HUDEP-2 (cell line): ENCODE results near the gene TPD52L1.
"Not testable (repeated sequence)": the region's sequence is repeated elsewhere in the genome, so short reads cannot be mapped to it uniquely, and the experiment has no call there.

ENCODE experiments used
- DNase-seq, 76 experiments: peaks; one replicate each; lab custom pipeline; 2025; ENCODE audit not compliant: unreplicated experiment in 76 of 76; lab: John Stamatoyannopoulos, UW

Gene TPD52L1

DNA sequence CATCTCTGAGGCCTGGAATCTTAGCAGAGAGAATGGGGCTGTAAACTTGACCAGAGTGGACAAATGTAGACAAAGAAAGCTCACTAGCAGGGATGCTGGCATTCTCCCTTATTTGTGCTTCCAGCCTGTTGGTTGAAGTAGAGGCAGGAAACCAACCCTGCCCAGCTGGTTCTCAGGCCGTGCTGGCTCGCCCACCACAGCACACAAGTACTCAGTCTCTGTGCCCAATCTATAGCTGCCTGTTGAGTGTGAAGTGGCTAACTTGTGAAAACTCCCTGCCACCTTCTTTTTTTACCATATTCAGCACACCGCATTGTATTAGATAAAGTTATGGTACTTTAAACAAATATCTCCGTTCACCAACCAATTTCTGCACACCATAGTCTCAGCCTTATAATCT, 110.9 kb downstream of the TPD52L1 start:
- no peak for DNase-seq

DNA sequence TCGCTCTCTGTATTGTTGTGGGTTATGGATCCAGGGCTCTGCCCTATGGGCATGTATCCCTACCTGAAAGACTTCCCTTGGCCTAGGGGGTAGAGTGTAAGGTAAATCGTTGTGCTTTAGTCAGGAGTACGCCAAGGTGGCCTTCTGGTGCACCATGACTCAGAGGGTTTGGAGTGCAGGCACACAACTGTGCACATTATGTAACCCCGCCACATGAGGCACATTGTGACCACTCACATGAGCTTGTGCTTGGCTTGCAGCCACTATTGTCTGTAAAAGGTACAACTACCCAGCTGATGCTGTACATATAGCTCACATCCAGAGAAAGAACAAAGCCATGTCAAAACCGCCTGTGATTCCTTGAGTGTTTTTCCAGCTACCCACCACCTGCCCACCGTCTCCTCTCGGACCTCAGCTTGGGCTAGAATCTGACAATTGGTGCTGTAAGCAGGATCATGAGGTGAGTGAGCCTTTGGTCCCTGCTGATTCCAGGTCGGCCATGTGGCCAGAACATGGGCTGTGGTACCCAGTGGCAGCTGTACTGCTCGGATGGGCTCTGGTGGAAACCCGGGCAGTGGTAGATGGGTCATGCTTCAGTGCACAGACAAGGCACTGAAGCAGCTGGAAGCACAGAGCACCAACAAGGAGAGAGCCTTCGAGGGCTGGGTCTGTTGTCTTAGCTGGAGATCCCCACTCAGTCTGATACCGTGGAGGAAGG, 114.4 kb downstream of the TPD52L1 start:
- no peak for DNase-seq

DNA sequence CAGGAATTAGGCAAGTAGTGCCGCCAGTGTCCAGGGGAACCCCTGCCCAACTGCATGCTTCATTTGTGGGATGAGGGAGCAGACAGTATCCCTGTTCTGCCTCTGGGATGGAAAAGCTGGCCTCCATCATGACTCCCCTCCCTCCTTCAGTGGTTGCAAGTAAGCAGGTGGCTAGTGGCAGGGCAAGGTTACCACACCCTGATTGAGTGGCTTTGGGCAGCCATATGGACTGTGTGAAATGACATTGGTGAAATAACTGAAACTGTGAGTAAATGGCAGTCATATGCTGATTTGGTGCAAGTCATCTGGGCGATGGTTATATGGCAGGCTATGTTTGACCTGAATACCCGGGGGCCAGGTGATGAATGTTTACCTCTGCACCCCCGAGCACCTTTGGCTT, 115.2 kb downstream of the TPD52L1 start:
- no peak for DNase-seq

DNA sequence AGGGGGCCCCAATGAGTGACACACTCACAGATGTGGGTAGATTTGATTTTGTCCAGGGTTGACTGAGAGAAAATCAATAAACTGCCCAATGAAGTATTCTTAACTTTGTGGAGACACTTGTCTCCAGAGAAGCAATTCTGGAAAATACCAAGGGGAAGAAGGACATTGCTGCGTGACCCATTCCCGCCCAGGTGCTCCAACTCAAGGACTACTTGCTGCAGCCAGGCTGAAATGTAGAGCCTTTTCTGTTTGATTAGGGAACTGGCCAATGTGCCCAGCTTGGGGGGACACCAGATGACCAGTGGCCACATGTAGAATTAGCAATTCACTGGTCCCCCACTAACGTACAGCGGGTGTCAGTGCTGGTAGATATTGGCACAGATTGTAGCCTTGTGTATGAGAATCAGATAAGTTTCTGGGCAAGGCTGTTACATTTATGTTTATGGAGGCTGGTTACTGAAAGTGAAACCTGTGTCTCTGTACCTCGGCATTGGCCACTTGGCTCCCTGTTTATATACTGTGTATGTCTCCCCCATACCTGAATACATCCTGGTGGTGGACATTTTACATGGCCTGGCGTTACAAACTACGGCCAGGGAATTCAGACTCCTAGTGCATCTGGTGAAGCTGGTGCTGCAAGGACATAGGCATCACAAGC, 115.9 kb downstream of the TPD52L1 start:
- no peak for DNase-seq

DNA sequence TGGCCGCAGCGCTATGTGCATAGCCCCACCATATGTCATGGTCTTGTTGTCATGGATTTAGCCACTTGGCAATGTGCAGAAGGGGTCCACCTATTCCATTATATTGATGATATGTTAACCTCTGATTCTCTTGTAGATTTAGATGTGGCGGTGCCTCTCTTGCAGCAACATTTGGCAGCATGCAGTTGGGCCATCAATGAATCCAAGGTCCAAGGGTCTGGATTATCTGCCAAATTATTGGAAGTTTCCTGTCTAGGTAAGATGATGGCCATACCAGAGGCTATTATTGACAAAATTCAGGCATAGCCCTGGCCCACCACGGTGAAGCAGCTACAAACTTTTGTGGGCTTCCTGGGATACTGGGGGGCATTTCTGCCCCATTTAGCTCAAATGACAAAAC, 116.8 kb downstream of the TPD52L1 start:
- DNase-seq: no peak

DNA sequence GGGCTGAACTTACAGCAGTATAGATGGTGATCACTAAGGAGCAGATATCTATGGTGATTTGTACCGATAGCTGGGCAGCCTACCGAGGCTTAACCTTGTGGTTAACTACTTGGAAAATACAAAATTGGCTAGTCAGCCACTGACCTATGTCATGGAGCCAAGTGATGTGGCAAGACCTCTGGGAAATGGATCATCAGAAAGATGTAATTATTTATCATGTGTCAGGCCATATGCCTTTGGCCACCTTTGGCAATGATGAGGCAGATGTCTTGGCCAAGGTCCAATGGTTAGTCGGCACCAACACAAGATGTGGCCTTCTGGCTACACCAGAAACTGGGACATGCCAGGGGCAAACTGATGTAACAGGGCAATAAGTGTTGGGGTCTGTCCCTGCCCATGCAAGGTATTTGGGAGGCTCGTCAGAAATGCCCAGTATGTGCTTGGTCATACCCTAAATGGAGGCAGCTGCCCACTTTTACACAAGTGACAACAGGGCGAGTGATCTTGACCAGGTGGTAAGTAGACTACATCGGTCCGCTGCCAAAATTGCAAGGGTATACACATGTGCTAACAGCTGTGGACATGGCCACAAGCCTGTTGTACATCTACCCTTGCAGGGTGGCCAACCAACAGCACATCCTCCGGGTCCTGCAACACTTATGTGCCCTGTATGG, 118.0 kb downstream of the TPD52L1 start:
- no peak for DNase-seq

DNA sequence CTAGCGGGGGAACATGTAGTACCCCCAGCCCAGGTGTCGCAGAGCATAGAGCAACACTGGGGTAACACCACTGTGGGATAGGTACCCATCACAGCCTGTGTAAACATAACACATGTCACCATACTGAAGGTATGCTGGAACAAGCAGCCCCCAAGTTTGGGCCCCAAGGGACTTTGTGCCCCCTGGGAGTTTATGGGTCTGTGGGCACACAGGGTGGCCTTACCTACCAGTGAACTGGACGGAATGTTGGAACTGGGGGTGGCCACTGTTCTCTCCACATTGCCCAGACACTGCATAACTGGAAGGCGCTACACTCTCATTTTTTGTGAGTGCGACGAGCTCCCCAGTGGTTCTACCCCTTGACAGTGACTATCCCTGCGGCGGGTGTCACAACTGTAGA, 119.7 kb downstream of the TPD52L1 start:
- no peak for DNase-seq

DNA sequence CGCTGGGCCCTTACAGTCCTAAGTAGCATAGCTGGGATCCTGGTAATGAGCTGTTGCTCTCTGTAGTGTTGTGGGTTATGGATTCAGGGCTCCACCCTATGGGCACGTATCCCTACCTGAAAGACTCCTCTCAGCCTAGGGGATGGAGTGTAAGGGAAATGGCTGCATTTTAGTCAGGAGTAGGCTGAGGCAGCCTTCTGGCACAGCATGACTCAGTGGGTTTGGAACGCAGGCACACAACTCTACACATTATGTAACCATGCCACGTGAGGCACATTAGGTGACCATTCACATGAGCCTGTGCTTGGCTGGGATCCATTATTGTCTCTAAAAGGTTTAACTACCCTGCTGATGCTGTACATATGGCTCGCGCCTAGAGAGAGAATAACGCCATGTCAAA, 120.4 kb downstream of the TPD52L1 start:
- DNase-seq: no peak

DNA sequence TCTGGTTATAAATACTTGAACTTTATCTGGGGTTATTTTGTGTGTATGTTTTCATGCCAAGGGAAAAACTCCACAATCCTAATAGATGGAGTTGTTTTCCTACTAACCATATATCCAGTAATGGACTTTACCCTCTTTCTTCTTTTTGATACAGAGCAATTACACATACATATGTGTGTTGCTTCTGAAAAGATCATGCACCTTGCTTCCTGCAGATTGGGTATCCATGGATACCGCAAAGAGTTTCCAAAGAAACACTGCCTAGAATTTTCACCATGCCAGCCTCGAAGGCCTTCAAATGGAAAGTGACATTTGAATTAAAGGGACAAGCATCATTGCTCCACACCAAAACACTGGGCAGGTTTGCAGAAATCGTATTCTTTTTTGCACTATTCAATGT, 121.4 kb downstream of the TPD52L1 start:
- no peak for DNase-seq

DNA sequence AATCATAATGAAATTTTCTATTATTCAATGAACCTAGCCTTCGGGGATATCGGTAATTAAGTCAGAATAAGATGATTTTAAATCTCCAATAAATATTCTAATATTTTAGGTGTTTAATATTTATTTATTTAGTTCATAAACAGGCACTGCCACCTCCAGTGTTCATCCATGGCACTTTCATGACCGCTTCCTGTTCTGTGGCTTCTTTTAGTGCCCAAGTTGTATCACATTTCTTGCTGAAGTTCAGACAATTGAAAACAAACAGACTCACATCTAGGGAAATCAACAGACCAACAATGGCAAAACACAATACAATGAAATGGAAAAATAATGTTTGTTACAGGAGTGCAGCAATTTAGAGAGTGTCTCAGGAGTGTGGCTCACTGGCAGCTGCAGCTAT, 122.2 kb downstream of the TPD52L1 start:
- DNase-seq: no peak

DNA sequence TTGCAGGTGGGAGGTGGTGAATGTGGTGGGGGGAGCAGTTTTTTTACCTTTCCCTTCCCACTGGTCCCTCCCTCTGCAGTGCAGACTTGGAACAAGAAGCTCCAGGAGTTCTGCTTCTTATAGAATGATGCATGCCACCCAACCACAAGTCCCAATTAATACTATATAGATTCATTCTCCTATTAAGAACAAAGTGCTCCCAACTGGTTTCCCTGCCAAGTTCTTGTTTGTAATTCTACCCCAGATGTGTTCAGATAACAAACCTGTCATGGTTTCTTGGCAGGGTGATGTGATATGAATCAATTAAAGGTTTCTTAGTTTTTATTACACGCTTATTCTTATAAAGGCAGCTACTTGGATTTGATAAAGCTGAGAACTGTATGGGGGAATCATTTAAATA, 124.3 kb downstream of the TPD52L1 start:
- no peak for DNase-seq

DNA sequence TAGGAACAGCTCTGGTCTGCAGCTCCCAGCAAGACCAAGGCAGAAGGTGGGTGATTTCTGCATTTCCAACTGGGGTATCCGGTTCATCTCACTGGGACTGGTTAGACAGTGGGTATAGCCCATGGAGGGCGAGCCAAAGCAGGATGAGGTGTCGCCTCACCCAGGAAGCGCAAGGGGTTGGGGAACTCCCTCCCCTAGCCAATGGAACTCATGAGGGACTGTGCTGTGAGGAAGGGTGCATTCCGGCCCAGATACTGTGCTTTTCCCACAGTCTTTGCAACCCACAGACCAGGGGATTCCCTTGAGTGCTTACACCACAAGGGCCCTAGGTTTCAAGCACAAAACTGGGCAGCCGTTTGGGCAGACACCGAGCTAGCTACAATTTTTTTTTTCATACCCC, 126.4 kb downstream of the TPD52L1 start:
- DNase-seq: no peak

DNA sequence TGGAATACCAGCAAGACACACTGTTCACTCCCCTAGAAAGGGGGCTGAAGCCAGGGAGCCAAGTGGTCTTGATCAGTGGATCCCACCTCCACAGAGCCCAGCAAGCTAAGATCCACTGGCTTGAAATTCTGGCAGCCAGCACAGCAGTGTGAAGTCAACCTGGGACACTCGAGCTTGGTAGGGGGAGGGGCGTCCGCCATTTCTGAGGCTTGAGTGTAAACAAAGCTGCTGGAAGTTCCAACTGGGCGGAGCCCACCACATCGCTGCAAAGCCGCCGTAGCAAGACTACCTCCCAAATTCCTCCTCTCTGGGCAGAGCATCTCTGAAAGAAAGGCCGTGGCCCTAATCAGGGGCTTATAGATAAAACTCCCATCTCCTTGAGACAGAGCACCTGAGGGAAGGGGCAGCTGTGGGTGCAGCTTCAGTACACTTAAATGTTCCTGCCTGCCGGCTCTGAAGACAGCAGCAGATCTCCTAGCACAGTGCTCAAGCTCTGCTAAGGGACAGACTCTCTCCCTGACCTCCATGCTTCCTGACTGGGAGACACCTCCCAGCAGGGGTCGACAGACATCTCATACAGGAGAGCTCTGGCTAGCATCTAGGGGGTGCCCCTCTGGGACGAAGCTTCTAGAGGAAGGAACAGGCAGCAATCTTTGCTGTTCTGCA, 126.9 kb downstream of the TPD52L1 start:
- not testable (repeated sequence) for DNase-seq

DNA sequence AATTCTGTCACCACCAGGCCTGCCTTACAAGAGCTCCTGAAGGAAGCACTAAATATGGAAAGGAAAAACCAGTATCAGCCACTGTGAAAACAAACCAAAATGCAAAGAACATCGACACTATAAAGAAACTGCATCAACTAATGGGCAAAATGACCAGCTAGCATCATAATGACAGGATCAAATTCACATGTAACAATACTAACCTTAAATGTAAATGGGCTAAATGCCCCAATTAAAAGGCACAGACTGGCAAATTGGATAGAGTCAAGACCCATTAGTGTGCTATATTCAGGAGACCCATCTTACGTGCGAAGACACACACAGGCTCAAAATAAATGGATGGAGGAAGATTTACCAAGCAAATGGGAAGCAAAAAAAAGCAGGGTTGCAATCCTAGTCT, 128.9 kb downstream of the TPD52L1 start:
- DNase-seq: not testable (repeated sequence)

DNA sequence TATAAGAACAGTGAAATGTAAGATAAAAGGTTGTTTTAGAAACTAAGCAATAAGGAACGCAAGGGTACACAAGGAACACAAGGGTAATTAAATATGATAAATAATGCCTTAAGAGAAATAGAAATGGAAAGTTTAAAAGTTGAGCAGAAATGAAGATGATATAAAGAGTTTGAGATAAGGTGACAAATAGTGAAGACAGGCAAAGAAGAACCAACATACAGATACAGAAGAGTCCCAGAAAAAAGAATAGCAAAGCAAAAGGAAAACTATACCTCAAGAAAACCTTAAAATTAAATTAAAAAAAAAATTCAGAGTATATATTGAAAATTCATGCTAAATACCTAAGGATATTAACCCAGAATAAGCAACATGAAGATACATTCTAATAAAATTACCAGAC, 131.8 kb downstream of the TPD52L1 start:
- no peak for DNase-seq

DNA sequence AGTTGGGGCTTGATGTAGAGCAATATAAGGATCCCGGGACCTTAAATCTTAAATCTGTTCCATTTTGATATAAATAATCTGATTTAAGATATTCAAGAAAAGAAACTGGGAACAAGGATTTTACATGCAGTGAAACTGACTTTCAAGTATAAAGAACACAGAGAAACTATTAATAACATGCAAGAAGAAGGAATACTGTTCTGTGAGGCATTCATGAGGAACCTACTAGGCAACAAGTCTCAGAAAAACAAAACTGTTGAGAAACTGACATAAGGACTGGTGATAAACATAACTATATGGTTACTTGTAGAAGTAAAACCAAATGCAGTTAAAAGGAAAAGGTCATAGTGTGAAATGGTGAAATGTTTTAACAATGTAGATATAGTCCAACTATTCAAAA, 132.4 kb downstream of the TPD52L1 start:
- no peak for DNase-seq

DNA sequence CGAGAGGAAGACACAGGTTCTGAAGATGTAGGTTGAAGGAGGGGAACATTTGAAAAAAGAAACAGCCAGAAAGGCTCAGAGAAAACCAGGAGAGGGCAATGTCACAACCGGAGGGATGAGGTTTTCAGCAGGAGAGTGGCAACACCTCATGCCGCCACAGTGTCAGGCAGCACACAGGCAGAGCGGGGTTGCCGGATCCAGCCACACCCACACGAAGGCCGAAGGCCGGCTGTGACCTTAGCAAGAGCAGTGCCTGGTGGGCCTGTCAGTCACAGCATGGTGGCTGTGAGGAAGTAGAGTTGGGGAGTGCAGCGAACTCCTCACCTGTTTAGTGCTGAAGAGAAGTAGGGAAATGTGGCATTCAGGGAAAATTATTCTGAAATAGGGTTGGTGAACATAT, 134.1 kb downstream of the TPD52L1 start:
- no peak for DNase-seq

DNA sequence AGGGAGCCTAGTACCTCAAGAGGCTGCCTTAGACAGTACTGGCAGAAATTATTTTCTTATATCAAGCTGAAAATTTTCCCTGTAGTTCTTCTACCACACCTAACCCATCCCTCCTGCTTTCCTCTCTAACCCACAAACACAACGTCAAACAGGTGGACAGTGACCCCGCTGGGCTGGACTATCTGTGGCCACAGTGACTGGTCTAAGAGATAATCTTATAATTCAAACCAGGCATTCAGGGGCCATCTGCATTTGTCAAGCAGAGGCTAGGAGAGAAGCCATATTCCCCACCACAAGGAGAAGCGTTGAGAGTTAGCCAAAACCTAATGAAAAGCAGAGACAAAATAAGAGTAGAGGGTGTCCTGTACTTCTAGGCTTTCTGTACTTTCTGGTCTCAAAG, 140.0 kb downstream of the TPD52L1 start:
- no peak for DNase-seq

DNA sequence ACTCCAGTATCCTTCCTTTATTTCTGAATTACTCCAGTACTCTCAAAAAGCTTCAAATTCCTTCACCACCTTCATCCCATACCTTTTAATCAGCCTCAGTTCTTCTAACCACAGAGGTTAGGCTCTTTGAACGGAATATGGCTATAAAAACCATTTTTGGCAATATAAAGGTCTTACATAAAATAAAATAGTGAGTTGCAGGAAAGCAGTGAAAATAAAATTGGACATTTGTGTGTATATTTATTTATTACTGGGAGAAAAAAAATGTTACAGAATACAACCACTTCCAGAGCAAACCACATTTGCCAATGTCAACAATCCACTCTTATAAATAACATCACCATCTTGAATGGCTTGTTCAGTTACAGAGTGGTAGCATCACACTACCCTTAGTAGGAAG, 140.5 kb downstream of the TPD52L1 start:
- DNase-seq: no peak

DNA sequence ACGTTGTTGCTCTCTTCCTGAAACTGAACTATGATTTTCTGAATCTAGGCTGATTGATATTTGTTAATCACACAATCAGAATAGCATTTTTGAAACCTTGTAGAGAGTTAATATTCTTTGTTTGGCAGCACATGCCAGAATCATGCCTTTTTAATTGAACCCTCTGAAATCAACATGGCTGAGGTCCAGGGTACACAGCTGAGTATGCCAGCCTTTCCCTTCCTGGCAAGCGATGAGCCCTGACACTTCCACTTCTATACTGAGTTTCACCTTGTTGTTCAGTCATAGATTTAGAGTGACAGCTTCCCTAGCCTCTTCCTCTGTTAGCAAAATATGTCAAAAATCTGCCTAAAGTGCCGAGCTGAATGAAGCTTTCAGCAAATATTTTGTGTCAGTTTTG, 141.4 kb downstream of the TPD52L1 start:
- DNase-seq: no peak

DNA sequence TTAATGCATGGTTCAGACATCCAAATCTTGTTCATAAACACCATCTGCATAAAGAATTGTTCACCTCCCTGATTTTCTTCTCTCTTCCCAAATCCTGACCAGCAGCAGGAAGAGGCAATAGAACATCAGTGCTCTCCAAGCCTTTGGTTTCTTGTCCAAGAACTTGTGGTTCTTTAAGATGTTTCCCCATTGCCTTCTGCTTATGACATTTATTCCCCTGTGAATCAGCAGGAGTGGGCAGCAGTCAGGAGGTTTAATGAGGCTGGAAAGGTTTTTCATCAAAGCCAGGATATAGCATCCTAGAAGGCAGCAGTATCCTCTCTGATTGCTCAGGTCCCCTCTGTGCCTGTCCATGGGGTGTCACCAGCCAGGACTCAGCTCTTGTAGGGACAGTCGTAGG, 142.9 kb downstream of the TPD52L1 start:
- no peak for DNase-seq

DNA sequence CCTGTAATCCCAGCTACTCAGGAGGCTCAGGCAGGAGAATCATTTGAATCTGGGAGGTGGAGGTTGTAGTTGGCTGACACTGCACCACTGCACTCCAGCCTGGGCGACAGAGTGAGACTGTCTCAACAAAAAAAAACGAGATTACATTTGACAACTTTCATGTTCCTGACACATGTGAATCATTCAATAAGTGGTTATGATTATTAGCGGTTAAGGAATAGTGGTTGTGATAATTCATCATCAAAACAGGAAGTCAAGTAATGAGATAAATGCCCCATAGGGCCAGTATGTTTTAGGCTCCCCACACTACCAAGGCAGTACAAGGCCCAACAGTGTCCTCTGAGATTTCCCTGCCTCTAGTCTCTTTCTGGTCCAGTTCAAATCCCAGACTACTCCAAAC, 145.7 kb downstream of the TPD52L1 start:
- no peak for DNase-seq
